ENCODE results near the gene ITGA11.

- TF ChIP-seq CTCF (conservative IDR thresholded peaks at IDR 0.05; ENCODE audit: low read depth, low read length), result no peak
- TF ChIP-seq EZH2 (IDR thresholded peaks at IDR 0.05; ENCODE audit: low read length, unreplicated experiment), result no peak
- no peak for TF ChIP-seq EZH2phosphoT487 (IDR thresholded peaks at IDR 0.05; ENCODE audit: borderline replicate concordance, low read length)
Measured at GRCh38 chr15:68321229-68321628, 110.7 kb downstream of the ITGA11 start.

Data from PC-3 (cell line).